ENCODE results near the gene KLK13.

Gene KLK13

DNA sequence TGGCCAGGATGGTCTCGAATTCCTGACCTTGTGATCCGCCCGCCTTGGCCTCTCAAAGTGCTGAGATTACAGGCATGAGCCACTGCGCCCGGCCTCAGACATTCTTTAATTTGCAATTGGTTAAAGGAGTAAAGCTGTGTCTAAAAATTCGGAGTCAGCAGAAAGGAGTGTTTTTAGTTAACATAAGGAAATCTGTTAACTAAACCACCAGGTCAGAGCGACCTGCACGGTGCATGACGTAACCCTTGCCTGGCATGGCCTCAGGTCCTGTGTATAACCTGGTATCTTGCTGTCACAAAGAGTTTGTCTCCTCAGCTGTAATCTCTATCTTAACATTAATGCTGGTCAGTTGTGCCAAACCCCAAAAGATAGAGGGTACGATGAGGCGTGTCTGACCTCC lies 20.6 kb downstream of the KLK13 start:
- H3K4me3 ChIP-seq (ENCODE audit: low read length), result no peak overlapping the region
- H3K9ac ChIP-seq (ENCODE audit: low read length), result no peak overlapping the region
- H3K27me3 ChIP-seq (ENCODE audit: control insufficient read depth, insufficient read depth, low read length), result no peaks in the 10 kb centered on the region
- H3K4me1 ChIP-seq (ENCODE audit: control insufficient read depth, low read depth, low read length), result peaks cover 19% of the 10 kb centered on the region
- H3K9me3 ChIP-seq (ENCODE audit: control insufficient read depth, low read depth, low read length), result no peaks in the 10 kb centered on the region
- H3K36me3 ChIP-seq (ENCODE audit: control insufficient read depth, low read depth, low read length), result no peaks in the 10 kb centered on the region
- no peak overlapping the region for H3K27ac ChIP-seq (ENCODE audit: low read length)

DNA sequence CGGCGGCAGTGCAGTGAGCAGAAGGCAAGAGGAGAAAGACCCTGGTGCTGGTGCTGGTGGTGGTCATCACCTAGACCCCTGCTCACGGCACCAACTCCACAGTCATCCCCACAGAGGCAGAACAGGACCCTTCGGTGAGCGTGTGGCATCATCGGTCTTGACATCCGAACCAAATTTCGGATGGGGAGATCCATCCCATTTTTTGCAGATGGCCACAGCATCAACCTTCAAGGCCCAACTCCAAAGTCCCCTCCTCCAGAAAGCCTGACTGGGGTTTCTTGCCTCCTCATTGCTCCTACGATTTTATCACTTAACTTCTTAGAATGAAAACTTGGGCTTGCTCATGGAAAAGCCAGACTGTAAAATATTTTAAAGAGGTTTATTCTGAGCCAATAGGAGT lies 21.4 kb downstream of the KLK13 start:
- H3K36me3 ChIP-seq (ENCODE audit: control insufficient read depth, low read depth, low read length), result no peaks in the 10 kb centered on the region
- H3K27me3 ChIP-seq (ENCODE audit: control insufficient read depth, insufficient read depth, low read length), result no peaks in the 10 kb centered on the region
- no peak overlapping the region for H3K4me3 ChIP-seq (ENCODE audit: low read length)
- H3K27ac ChIP-seq (ENCODE audit: low read length), result no peak overlapping the region
- peaks cover 18% of the 10 kb centered on the region for H3K4me1 ChIP-seq (ENCODE audit: control insufficient read depth, low read depth, low read length)
- H3K9me3 ChIP-seq (ENCODE audit: control insufficient read depth, low read depth, low read length), result no peaks in the 10 kb centered on the region
- no peak overlapping the region for H3K9ac ChIP-seq (ENCODE audit: low read length)

DNA sequence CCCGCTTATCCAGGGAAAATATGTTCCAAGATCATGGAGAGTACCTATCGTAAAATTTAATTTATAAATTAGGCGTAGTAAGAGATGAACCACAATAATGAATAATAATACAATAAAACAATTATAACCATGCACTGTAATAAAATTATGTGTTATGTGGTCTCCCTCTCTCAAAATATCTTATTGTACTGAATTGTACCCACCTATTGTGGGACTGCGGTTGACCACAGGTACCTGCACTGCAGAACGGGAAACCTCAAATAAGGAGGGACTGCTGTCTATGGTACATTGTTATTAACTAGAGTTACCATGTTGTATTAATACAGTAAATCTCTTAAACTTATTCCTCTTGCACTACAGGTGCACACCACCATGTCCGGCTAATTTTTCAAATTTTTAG lies 24.7 kb downstream of the KLK13 start:
- Histone ChIP-seq H3K27me3 (ENCODE audit: control insufficient read depth, insufficient read depth, low read length) (no peaks in the 10 kb centered on the region), H3K9ac (ENCODE audit: low read length) (no peak overlapping the region), H3K4me1 (ENCODE audit: control insufficient read depth, low read depth, low read length) (no peaks in the 10 kb centered on the region), H3K27ac (ENCODE audit: low read length) (no peak overlapping the region), H3K4me3 (ENCODE audit: low read length) (no peak overlapping the region), H3K36me3 (ENCODE audit: control insufficient read depth, low read depth, low read length) (no peaks in the 10 kb centered on the region), H3K9me3 (ENCODE audit: control insufficient read depth, low read depth, low read length) (no peaks in the 10 kb centered on the region)

DNA sequence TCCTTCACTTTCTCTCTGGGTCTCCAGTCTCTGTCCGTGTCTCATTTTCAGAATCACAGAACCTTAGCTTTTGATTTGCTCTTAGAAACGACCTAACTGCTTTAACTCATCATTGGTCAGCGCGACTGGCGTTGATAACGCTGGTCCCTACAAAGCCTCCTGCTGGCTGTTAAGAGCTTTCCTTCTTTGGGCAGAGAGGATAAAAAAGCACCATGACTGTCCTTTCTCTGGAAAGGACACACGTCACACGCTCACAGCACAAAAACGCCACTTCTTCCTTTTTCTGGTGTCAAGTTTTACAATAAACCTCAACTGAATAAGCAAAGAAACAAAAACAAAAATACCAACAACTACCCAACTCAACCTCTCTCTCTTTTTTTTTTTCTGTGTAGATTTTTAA lies 28.4 kb downstream of the KLK13 start:
- H3K9ac ChIP-seq (ENCODE audit: low read length), result no peak overlapping the region
- H3K27ac ChIP-seq (ENCODE audit: low read length), result no peak overlapping the region
- H3K9me3 ChIP-seq (ENCODE audit: control insufficient read depth, low read depth, low read length), result no peaks in the 10 kb centered on the region
- H3K4me1 ChIP-seq (ENCODE audit: control insufficient read depth, low read depth, low read length), result no peaks in the 10 kb centered on the region
- H3K4me3 ChIP-seq (ENCODE audit: low read length), result no peak overlapping the region
- H3K27me3 ChIP-seq (ENCODE audit: control insufficient read depth, insufficient read depth, low read length), result no peaks in the 10 kb centered on the region
- H3K36me3 ChIP-seq (ENCODE audit: control insufficient read depth, low read depth, low read length), result no peaks in the 10 kb centered on the region

DNA sequence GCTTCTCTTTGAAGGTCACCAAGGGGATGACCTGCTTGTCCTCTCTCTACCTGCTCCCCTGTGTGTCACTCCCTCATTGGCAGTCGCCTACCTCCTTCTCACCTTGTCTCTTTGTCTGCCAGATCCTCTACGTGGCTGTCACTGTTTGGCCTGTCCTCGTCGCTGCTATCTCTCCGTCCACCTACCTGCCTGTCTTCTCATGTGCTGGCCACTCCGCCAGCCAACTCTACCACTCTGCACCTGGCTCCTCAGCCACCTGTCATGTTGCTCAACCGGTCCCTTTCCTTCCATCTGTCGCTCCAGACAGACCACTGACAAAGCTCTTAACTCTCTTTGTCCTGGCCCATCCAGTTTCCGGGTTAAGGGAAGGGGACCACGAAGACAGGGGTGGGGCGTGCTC lies 30.2 kb downstream of the KLK13 start, which contains the start of gene KLK12:
Gene KLK12 (minus strand): TSS at position 299 of the 400 bp plus-strand sequence. CDS start 381 bp downstream, outside the sequence.
- H3K36me3 ChIP-seq (ENCODE audit: control insufficient read depth, low read depth, low read length), result no peaks in the 10 kb centered on the region
- H3K27ac ChIP-seq (ENCODE audit: low read length), result no peak within 1 kb of the TSS
- H3K27me3 ChIP-seq (ENCODE audit: control insufficient read depth, insufficient read depth, low read length), result no peaks in the 10 kb centered on the region
- H3K9ac ChIP-seq (ENCODE audit: low read length), result no peak within 1 kb of the TSS
- H3K9me3 ChIP-seq (ENCODE audit: control insufficient read depth, low read depth, low read length), result no peaks in the 10 kb centered on the region
- H3K4me3 ChIP-seq (ENCODE audit: low read length), result no peak within 1 kb of the TSS
- no peaks in the 10 kb centered on the region for H3K4me1 ChIP-seq (ENCODE audit: control insufficient read depth, low read depth, low read length)

DNA sequence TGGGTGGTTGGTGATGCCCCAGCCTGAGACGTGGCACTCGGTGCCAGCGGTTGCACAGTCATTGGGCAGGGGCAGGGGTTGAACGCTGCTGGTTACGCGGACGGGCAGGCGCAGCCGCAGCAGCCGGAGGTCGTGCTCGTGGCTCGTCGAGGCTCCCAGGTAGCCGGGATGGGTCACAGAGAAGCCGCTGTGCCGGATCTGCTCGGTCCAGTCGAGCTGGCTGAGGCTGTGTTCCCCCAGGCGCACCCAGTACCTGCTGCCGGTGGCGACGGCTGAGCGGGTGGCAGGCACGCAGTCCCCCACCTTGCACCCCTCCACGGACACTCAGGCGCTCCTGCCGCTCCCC lies 33.0 kb downstream of the KLK13 start:
- Histone ChIP-seq H3K4me1 (ENCODE audit: control insufficient read depth, low read depth, low read length) (no peaks in the 10 kb centered on the region), H3K27ac (ENCODE audit: low read length) (no peak overlapping the region), H3K36me3 (ENCODE audit: control insufficient read depth, low read depth, low read length) (no peaks in the 10 kb centered on the region), H3K4me3 (ENCODE audit: low read length) (no peak overlapping the region), H3K9me3 (ENCODE audit: control insufficient read depth, low read depth, low read length) (no peaks in the 10 kb centered on the region), H3K27me3 (ENCODE audit: control insufficient read depth, insufficient read depth, low read length) (no peaks in the 10 kb centered on the region), H3K9ac (ENCODE audit: low read length) (no peak overlapping the region)

DNA sequence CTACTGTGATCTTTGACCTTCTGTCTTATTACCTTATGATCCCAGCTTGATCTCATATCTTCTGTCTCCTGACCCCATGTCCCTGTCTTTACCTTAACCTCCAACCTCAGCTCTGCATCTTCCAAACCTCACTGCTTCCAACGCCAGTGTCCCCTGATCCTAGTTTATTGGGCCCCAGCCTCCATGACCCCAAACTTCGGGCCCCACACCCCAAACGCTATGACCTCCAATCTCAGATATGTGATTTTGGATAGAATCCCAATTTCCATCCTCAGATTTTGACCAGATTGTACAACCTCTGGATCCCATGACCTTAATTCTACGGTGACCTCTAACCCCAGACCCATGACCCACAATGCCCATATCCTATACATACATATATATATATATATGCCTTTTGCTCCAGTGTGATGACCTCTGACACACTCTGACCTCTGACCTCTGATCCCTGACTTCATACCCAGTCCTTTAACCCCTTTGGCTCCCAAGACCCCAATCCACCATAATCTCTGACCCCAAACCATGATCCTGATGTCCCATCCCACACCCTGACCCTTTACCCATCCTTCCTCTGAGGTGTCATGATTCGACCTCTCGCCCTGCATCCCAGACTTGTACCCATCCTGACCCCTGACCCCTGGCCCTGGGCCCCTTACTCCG lies 33.5 kb downstream of the KLK13 start:
- Histone ChIP-seq H3K9me3 (ENCODE audit: control insufficient read depth, low read depth, low read length) (no peaks in the 10 kb centered on the region), H3K27ac (ENCODE audit: low read length) (no peak overlapping the region), H3K4me3 (ENCODE audit: low read length) (no peak overlapping the region), H3K36me3 (ENCODE audit: control insufficient read depth, low read depth, low read length) (no peaks in the 10 kb centered on the region), H3K27me3 (ENCODE audit: control insufficient read depth, insufficient read depth, low read length) (no peaks in the 10 kb centered on the region), H3K9ac (ENCODE audit: low read length) (no peak overlapping the region), H3K4me1 (ENCODE audit: control insufficient read depth, low read depth, low read length) (no peaks in the 10 kb centered on the region)

DNA sequence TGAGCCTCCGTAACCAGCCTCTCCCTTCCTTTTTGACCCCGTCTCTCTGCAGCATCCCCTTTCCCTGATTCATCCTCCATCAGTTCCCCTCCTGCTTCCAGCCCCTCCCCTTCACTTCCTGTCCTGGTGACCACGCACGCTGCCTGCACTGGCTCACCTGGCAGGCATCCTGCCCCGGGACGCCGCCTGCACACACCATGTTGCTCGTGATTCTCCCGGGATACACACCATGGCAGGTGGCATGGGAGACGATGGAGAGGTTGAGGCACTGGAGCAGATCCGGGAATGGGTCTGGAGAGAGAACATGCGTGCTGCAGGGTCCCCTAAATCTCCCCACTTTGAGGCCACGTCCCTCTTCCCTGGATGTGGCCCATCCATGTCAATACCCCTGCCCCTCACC lies 34.3 kb downstream of the KLK13 start:
- Histone ChIP-seq H3K27me3 (ENCODE audit: control insufficient read depth, insufficient read depth, low read length) (no peaks in the 10 kb centered on the region), H3K4me3 (ENCODE audit: low read length) (no peak overlapping the region), H3K27ac (ENCODE audit: low read length) (no peak overlapping the region), H3K4me1 (ENCODE audit: control insufficient read depth, low read depth, low read length) (no peaks in the 10 kb centered on the region), H3K9me3 (ENCODE audit: control insufficient read depth, low read depth, low read length) (no peaks in the 10 kb centered on the region), H3K36me3 (ENCODE audit: control insufficient read depth, low read depth, low read length) (no peaks in the 10 kb centered on the region), H3K9ac (ENCODE audit: low read length) (no peak overlapping the region)

DNA sequence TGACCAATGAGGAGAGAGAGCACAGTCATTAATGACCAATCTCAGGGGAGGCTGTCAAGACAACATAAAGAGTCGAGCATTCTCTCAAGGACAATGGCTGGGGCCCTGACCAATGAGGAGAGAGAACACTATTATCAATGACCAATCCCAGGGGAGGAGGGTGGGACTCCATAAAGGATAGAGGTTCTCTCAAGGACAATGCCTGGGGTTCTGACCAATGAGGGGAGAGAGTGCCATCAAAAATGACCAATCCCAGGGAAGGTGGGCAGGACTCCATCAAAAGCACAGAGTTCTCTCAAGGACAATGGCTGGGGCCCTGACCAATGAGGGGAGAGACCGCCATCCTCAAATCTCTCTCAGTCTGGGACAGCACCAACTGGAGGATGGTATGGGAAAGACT lies 35.2 kb downstream of the KLK13 start:
- Histone ChIP-seq H3K27me3 (ENCODE audit: control insufficient read depth, insufficient read depth, low read length) (no peaks in the 10 kb centered on the region), H3K4me1 (ENCODE audit: control insufficient read depth, low read depth, low read length) (peaks cover 8% of the 10 kb centered on the region), H3K36me3 (ENCODE audit: control insufficient read depth, low read depth, low read length) (no peaks in the 10 kb centered on the region), H3K9ac (ENCODE audit: low read length) (no peak overlapping the region), H3K4me3 (ENCODE audit: low read length) (no peak overlapping the region), H3K27ac (ENCODE audit: low read length) (no peak overlapping the region), H3K9me3 (ENCODE audit: control insufficient read depth, low read depth, low read length) (no peaks in the 10 kb centered on the region)

DNA sequence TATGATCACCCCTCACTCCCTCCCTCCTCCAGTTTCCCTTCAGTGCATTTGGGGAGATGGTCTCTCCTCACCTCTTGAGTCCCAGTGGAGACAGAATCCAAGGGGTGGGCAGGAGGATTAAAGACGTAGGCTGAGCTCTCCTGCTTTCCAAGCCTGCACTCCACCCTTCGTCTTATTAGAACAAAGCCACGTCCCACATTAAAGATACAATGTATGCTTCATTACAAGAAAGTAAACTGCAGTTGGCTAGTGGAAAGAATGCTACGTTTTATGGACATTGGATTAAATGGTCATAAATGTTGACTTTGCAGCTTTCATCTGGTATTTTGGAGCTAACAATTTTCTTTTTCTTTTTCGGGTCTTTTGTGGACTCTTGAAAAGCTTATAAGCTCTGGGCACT lies 37.0 kb downstream of the KLK13 start:
- Histone ChIP-seq H3K27me3 (ENCODE audit: control insufficient read depth, insufficient read depth, low read length) (no peaks in the 10 kb centered on the region), H3K36me3 (ENCODE audit: control insufficient read depth, low read depth, low read length) (no peaks in the 10 kb centered on the region)

DNA sequence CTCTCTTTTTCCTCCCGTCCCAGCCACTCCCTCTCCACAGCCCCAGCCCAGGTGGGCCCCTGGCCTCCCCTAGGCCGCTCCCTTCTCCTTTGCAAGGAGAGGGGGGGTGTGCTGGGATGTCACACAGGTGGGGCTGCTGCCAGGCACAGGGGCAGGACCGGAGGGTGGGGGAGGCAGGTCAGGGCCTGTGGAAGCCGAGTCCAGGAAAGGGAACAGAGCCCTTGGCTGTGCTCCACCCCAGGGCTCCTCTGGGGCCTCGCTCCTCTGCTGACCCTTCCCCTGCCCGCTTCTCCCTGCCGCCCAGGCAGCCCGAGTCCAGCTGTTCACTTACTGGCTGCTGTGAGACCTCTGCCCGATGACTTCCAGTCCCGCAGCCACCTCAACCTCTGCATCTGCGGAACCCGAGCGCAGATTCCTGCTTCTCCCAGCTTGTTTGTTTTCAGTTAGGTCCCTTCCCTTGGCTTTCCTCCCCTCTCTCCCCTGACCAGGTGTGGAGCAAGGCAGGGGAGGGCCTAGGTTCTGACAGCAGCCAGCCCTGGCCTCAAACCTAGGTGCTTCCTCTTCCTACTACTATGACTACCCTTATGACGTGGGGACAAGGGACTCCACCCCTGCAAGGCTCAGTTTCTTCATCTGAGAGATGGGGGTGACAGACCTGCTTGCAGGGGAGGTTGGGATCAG lies 37.6 kb downstream of the KLK13 start:
- H3K9ac ChIP-seq (ENCODE audit: low read length), result no peak overlapping the region
- H3K27ac ChIP-seq (ENCODE audit: low read length), result no peak overlapping the region

More for the DNA sequence above, 37.0 kb downstream of the KLK13 start:
- Histone ChIP-seq H3K9ac (ENCODE audit: low read length) (no peak overlapping the region), H3K4me1 (ENCODE audit: control insufficient read depth, low read depth, low read length) (peaks cover 9% of the 10 kb centered on the region), H3K4me3 (ENCODE audit: low read length) (no peak overlapping the region), H3K27ac (ENCODE audit: low read length) (no peak overlapping the region), H3K9me3 (ENCODE audit: control insufficient read depth, low read depth, low read length) (no peaks in the 10 kb centered on the region)

DNA sequence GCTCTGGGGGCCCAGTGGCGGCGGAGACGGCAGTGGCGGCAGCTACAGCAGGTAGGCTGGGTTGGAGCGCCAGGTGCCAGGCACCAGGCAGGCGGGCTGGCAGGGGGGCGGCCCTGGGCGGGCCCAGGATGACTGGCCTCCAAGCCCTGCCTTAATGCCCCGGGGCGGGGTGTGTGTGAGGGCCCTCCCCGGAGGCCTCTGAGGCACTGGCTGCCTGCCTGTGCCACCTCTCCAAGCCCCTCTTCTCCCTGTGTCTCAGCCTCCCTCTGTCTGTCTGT lies 38.4 kb downstream of the KLK13 start, which contains the start of gene KLK11:
Gene KLK11 (minus strand): TSS at position 63 of the 278 bp plus-strand sequence. CDS start 985 bp downstream, outside the sequence.
- Histone ChIP-seq H3K9me3 (ENCODE audit: control insufficient read depth, low read depth, low read length) (no peaks in the 10 kb centered on the region), H3K9ac (ENCODE audit: low read length) (no peak within 1 kb of the TSS), H3K4me1 (ENCODE audit: control insufficient read depth, low read depth, low read length) (peaks cover 9% of the 10 kb centered on the region), H3K27me3 (ENCODE audit: control insufficient read depth, insufficient read depth, low read length) (no peaks in the 10 kb centered on the region), H3K36me3 (ENCODE audit: control insufficient read depth, low read depth, low read length) (no peaks in the 10 kb centered on the region), H3K4me3 (ENCODE audit: low read length) (no peak within 1 kb of the TSS), H3K27ac (ENCODE audit: low read length) (no peak within 1 kb of the TSS)

More for the DNA sequence above, 37.6 kb downstream of the KLK13 start:
- peaks cover 9% of the 10 kb centered on the region for H3K4me1 ChIP-seq (ENCODE audit: control insufficient read depth, low read depth, low read length)
- H3K4me3 ChIP-seq (ENCODE audit: low read length), result no peak overlapping the region
- H3K9me3 ChIP-seq (ENCODE audit: control insufficient read depth, low read depth, low read length), result no peaks in the 10 kb centered on the region
- H3K27me3 ChIP-seq (ENCODE audit: control insufficient read depth, insufficient read depth, low read length), result no peaks in the 10 kb centered on the region
- no peaks in the 10 kb centered on the region for H3K36me3 ChIP-seq (ENCODE audit: control insufficient read depth, low read depth, low read length)

Measured in iPS-18a (cell line).